Thymus (tissue), 11 donors: ENCODE measurements around the gene CCNG2. TPM values are rescaled to one million over a fixed set of nuclear protein-coding genes. Genes with fewer than 3 reads are reported as not detected.

Source experiments
- DNase-seq, 9 donors: peaks; one replicate each; pipeline ENCODE4 v3.0.0-alpha.2; 2013; ENCODE audit warnings: low spot score in 9 of 9, low read depth in 6 of 9, missing footprints in 1 of 9
- H3K27ac ChIP-seq, 2 donors: one replicate each; pipeline ENCODE4 v1.5.1; 2013; ENCODE audit warnings: control low read depth in 1 of 2, low read depth in 1 of 2, low read length in 1 of 2, mild to moderate bottlenecking in 1 of 2, moderate library complexity in 1 of 2
- H3K27me3 ChIP-seq, 2 donors: one replicate each; pipeline ENCODE4 v1.5.1; 2013; ENCODE audit warnings: low read length in 1 of 2; ENCODE audit not compliant: control insufficient read depth in 2 of 2, insufficient read depth in 1 of 2
- H3K36me3 ChIP-seq, 2 donors: one replicate each; pipeline ENCODE4 v1.5.1; 2013; ENCODE audit warnings: low read length in 1 of 2, mild to moderate bottlenecking in 1 of 2, moderate library complexity in 1 of 2; ENCODE audit not compliant: control insufficient read depth in 2 of 2, insufficient read depth in 2 of 2
- H3K4me1 ChIP-seq, 2 donors: one replicate each; pipeline ENCODE4 v1.5.1; 2013; ENCODE audit warnings: low read length in 2 of 2; ENCODE audit not compliant: control insufficient read depth in 2 of 2, insufficient read depth in 2 of 2
- H3K4me3 ChIP-seq, 2 donors: one replicate each; pipeline ENCODE4 v1.5.1; 2013; ENCODE audit warnings: low read length in 2 of 2, control low read depth in 1 of 2, mild to moderate bottlenecking in 1 of 2
- H3K9me3 ChIP-seq, 2 donors: one replicate each; pipeline ENCODE4 v1.5.1; 2013; ENCODE audit warnings: low read length in 1 of 2, mild to moderate bottlenecking in 1 of 2; ENCODE audit not compliant: control insufficient read depth in 2 of 2, insufficient read depth in 1 of 2
- WGBS: extraction: QIAGEN DNeasy Blood & Tissue Kit; methylation state at CpG from one replicate; pipeline ENCODE4 v1.1.7; 2013; 5-methylcytosine and 5-hydroxymethylcytosine counted together
- polyA plus RNA-seq: library from polyadenylated mRNA; stranded (reverse); fragments of 200-250 nt; gene quantifications from one replicate; pipeline ENCODE4 v1.2.3, GENCODE V29; 2013
- total RNA-seq: library from RNA; stranded (reverse); fragments of 120-200 nt; gene quantifications from one replicate; pipeline ENCODE4 v1.2.4, GENCODE V29; 2013
- donor health status: healthy.

CCNG2 gene
- total and polyA plus RNA-seq, 2 donors = 32.8 to 47.8 TPM

DNA sequence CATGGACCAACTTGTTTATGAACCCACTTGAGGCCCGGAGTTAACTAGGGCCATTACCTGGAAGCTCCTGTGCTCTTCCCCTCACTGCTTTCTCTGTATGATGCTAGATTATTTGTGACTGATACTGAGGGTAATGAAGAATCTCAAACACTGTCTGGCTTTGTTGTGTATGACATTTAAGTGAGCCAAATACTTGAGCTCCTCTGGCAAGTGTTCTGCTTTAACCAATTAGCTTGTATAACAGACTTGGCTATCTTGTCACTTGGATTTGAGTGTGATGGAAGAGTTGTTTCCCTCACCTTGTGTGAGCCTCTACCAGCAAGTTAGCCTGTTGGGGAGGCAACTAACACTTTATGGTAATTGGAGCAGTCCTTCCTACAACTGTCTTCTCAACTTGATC is 42.7 kb downstream of the CCNG2 start:
- WGBS = 96% methylated on average over 1 of the region's 1 CpG
- no peak for DNase-seq
- H3K36me3 ChIP-seq = no peaks in the 10 kb centered on the region
- H3K9me3 ChIP-seq = no peaks in the 10 kb centered on the region
- H3K27ac ChIP-seq = no peak overlapping the region
- no peaks in the 10 kb centered on the region for H3K27me3 ChIP-seq
- peaks cover 0 to 5% of the 10 kb centered on the region in 2 donors for H3K4me1 ChIP-seq
- H3K4me3 ChIP-seq = no peak overlapping the region

DNA sequence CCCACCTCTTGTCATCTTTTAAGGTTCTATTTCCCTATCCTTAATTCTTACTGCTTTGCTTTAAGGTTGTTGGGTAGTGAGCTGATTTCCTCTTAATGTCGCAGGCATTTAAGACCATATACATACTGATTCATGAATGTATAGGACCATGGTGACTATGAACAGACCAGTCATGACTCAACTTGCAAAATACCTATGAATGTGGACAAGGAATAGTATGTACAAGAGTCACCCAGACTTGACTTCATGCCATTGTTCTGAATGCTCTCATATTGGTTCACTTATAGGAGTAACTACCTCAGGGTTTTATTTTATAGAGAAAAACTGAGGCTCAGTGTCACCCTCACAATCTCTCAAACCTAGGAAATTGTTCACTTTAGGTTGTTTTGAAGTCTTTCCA is 44.3 kb downstream of the CCNG2 start:
- Histone ChIP-seq H3K36me3 (no peaks in the 10 kb centered on the region), H3K4me3 (no peak overlapping the region), H3K27me3 (no peaks in the 10 kb centered on the region), H3K9me3 (no peaks in the 10 kb centered on the region), H3K4me1 (no peaks in the 10 kb centered on the region), H3K27ac (no peak overlapping the region)
- 100% methylated on average over 1 of the region's 1 CpG for WGBS
- no peak for DNase-seq

DNA sequence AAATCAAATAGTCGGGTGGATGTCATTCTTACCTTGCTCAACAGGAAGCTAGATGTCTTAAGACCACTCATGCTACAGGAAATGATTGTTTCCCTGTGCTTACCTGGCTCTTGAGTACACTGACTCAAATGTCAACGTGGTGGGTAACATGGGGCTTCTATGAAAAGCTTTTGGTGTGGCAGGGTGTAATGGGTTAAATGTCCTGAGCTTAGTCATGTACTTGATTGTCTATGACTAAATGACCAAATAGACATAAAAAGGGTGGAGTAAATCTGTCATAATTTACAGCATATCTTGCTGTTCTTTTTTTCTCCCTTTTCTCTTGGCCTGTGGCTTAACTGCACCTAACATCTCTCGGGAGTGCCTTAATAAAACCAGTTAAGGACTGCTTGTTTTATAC is 44.9 kb downstream of the CCNG2 start:
- Histone ChIP-seq H3K36me3 (no peaks in the 10 kb centered on the region), H3K9me3 (no peaks in the 10 kb centered on the region), H3K27ac (no peak overlapping the region), H3K4me1 (no peaks in the 10 kb centered on the region), H3K4me3 (no peak overlapping the region), H3K27me3 (no peaks in the 10 kb centered on the region)
- 77% methylated on average over 3 of the region's 3 CpGs for WGBS
- peak in 1 of 9 donors; percentile 24 for DNase-seq

DNA sequence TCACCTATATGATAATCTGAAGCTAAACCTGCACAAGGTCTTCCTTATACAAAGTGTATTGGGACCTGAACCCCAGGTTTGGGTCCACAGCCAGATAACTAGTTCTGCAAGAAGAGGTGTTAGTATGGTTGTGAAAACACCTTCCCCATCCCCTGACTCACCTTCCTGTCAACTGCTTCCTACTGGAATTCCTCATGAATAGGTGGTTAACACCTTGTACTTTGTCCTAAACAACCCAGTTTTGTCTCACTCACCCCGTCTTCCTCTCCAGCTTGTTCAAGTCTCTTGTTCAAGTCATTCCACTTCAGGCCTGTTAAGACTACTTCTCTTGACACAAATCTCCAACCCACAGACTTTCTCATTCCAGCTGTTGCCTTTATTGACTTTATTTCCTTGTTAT is 45.5 kb downstream of the CCNG2 start:
- DNase-seq = no peak
- no peaks in the 10 kb centered on the region for H3K27me3 ChIP-seq
- no peak overlapping the region for H3K27ac ChIP-seq
- H3K9me3 ChIP-seq = no peaks in the 10 kb centered on the region
- no peaks in the 10 kb centered on the region for H3K36me3 ChIP-seq
- WGBS = 98% methylated on average over 1 of the region's 1 CpG
- H3K4me1 ChIP-seq = no peaks in the 10 kb centered on the region
- H3K4me3 ChIP-seq = no peak overlapping the region

DNA sequence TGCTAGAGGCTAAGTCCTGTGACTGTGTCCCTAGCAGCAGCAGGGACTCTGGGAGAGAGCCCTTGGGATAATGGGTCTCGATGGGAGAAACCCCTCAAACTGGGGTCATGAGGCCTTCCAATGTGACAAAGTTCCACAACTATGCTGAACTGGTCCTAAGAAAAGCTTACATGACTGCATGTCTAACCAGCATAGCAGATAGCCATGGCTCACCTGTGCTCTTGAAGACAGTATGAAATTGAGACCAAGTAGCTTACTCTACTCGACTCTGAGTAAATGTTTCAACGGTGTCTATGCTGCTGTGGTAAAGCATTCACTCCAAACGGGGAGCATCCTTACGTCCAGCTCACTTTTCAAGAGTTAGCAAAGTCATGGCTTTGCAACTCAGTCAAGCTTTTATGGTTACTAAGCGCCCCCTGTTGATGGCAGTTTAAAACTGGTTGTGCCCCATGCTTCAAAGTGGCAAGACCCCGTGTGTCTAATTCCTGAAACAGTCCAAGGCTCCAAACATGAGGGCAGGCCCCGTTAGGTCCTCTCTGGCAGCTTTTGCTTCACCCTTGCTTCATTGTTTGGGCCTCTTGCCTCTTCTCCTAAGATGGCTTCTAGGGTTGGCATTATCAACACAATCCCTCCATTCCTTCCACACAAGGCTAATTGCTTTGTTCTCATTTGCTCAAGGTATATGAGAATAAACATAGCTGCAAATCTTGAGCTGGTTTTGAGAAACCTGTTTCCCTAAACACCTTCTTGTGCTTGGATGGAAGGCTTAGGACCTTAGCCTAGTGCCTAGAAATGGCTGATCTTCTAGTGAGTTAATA is 46.6 kb downstream of the CCNG2 start:
- H3K27me3 ChIP-seq = no peaks in the 10 kb centered on the region
- peak; percentile 36 to 90 (median 73) for DNase-seq
- no peaks in the 10 kb centered on the region for H3K9me3 ChIP-seq
- no peaks in the 10 kb centered on the region for H3K4me1 ChIP-seq
- no peak overlapping the region for H3K27ac ChIP-seq
- no peaks in the 10 kb centered on the region for H3K36me3 ChIP-seq
- H3K4me3 ChIP-seq = no peak overlapping the region
- 19% methylated on average over 8 of the region's 8 CpGs for WGBS

DNA sequence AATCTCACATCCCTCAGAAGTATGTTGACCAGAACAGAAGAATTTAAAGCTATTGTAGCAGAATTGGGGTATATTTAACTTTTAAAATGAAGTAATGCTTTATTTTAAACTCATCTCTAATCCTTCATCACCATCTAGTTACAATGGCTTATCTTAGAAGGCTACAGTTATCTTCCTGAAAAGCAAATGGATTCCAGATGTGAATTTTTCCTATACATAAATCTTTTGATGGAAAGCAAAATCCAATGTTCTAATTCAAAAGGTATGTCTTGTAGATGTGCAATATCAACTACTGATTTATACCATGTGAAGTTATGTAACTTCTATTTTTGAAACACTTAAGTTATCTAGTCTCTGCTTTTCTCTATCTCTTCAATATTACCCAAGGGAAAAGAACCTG is 47.6 kb downstream of the CCNG2 start:
- H3K36me3 ChIP-seq = no peaks in the 10 kb centered on the region
- H3K9me3 ChIP-seq = no peaks in the 10 kb centered on the region
- DNase-seq = no peak
- no peak overlapping the region for H3K27ac ChIP-seq
- no peaks in the 10 kb centered on the region for H3K4me1 ChIP-seq
- no peak overlapping the region for H3K4me3 ChIP-seq
- no peaks in the 10 kb centered on the region for H3K27me3 ChIP-seq

DNA sequence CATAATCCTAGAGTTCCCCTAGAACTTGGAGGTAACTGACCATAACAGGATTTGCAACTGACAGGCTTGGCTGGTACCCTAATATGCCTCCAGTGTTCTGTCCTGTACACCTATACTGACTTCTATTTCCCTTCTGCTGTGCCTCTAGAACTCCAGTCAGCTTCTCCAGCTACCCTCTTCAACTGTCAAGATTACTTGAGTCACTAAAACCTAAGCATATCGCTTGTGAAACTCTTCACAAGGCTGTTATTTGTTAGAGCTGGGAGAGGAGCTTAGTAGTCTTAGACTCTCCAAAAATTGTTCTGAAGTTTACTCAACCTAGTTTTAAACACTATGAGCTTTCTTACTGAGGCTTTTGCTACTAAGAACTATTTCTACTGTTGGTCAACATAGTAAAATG is 52.0 kb downstream of the CCNG2 start:
- DNase-seq = no peak
- no peaks in the 10 kb centered on the region for H3K27me3 ChIP-seq
- 97% methylated on average over 1 of the region's 1 CpG for WGBS
- no peak overlapping the region for H3K4me3 ChIP-seq
- H3K27ac ChIP-seq = no peak overlapping the region
- H3K4me1 ChIP-seq = no peaks in the 10 kb centered on the region
- no peaks in the 10 kb centered on the region for H3K36me3 ChIP-seq
- H3K9me3 ChIP-seq = no peaks in the 10 kb centered on the region

DNA sequence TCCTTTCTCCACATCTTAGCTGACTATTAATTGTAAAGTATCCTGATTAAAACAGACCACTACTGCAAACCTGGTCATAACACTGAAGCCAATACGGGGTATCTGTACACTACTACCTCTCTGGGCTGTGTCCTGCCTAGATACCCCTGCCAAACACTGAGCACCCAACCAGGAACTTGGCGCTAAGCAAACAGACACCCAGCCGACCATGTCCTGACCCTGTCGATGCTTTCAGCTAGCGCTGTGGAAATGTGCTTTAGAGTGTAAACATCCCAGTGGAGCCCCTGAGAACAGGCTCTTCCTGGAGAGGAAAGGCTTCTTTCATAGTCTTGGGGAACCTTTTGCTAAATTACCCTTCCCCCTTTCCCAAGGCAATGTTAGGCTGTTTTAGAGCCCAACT is 52.9 kb downstream of the CCNG2 start:
- 93% methylated on average over 5 of the region's 5 CpGs for WGBS
- no peak for DNase-seq
- Histone ChIP-seq H3K27me3 (no peaks in the 10 kb centered on the region), H3K4me3 (no peak overlapping the region), H3K9me3 (no peaks in the 10 kb centered on the region), H3K36me3 (no peaks in the 10 kb centered on the region), H3K27ac (no peak overlapping the region), H3K4me1 (no peaks in the 10 kb centered on the region)

DNA sequence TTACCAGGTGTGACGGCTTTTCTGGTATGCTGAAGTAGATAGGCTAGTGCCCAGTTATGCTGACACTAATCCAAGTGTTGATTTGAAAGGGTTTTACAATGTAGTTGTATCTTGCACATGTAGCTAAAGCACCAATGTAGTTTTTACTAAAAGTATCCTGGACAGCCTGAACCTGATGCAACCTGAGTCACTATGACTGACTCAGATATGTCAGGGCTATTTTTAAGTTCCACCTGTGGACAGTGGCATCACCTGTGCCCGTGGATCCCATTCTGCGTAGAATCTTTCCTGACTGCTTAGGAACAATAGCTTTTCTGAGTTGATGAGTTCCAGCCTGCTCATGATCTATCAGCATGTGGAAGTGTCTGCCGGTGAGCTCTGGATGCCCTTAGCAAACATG is 58.1 kb downstream of the CCNG2 start:
- no peak overlapping the region for H3K27ac ChIP-seq
- H3K9me3 ChIP-seq = no peaks in the 10 kb centered on the region
- 91% methylated on average over 4 of the region's 4 CpGs for WGBS
- no peaks in the 10 kb centered on the region for H3K4me1 ChIP-seq
- H3K27me3 ChIP-seq = no peaks in the 10 kb centered on the region
- DNase-seq = no peak
- no peak overlapping the region for H3K4me3 ChIP-seq
- H3K36me3 ChIP-seq = no peaks in the 10 kb centered on the region
